Measurements from ENCODE around the gene SAMD4A. TPM values are rescaled to one million over a fixed set of nuclear protein-coding genes. Genes with fewer than 3 reads are reported as not detected.

Gene SAMD4A
- total RNA-seq, 2 experiments from 2014 or later, result 0.06 to 1.0 TPM

GRCh38 chr14:54570631-54571415, 3.9 kb downstream of the SAMD4A start:
- TF ChIP-seq CTCF (conservative IDR thresholded peaks at IDR 0.05; ENCODE audit: low read length), result no peak
- no peak for TF ChIP-seq EZH2phosphoT487 (IDR thresholded peaks at IDR 0.05; ENCODE audit: borderline replicate concordance, low read depth, low read length)
- intact Hi-C loops (cut with micrococcal nuclease; ENCODE audit: unreplicated experiment), result no loop called here
- ChIA-PET POLR2A (no interaction called here), CTCF (ENCODE audit: unreplicated experiment) (no interaction called here)
- no peaks in the 10 kb centered on the region for H4K20me1 ChIP-seq (ENCODE audit: insufficient read depth, low read length)
- no peak for DNase-seq (ENCODE audit: low spot score)
- H3K4me1 ChIP-seq (ENCODE audit: insufficient read depth, low read length, poor library complexity, severe bottlenecking), result peaks cover 15% of the 10 kb centered on the region
- no peaks in the 10 kb centered on the region for H3K9me2 ChIP-seq (ENCODE audit: insufficient read depth, low read length)
- no TSS peak for BruUV-seq (replicated peaks)
- no peak overlapping the region for H3K27ac ChIP-seq (ENCODE audit: low read depth, low read length, poor library complexity, severe bottlenecking)
- H3K4me3 ChIP-seq (ENCODE audit: low read depth, low read length, poor library complexity, severe bottlenecking), result no peak overlapping the region
- peaks cover 7% of the 10 kb centered on the region; the same call in 1 of the 2 replicates for H3K9me3 ChIP-seq (ENCODE audit: low read length)
- H3K36me3 ChIP-seq (ENCODE audit: insufficient read depth, low read length), result no peaks in the 10 kb centered on the region
- H3K4me2 ChIP-seq (ENCODE audit: low read length), result no peak overlapping the region
- H2AFZ ChIP-seq (ENCODE audit: low read length), result no peak overlapping the region
- no peaks in the 10 kb centered on the region for H3K79me2 ChIP-seq (ENCODE audit: insufficient read depth, low read depth, low read length)

- Histone ChIP-seq H2AFZ (ENCODE audit: low read length) (no peak overlapping the region), H3K9me2 (ENCODE audit: insufficient read depth, low read length) (no peaks in the 10 kb centered on the region), H4K20me1 (ENCODE audit: insufficient read depth, low read length) (no peaks in the 10 kb centered on the region), H3K4me1 (ENCODE audit: insufficient read depth, low read length, poor library complexity, severe bottlenecking) (peaks cover 3% of the 10 kb centered on the region), H3K9me3 (ENCODE audit: low read length) (peaks cover 7% of the 10 kb centered on the region; the same call in 1 of the 2 replicates), H3K4me3 (ENCODE audit: low read depth, low read length, poor library complexity, severe bottlenecking) (no peak overlapping the region), H3K79me2 (ENCODE audit: insufficient read depth, low read depth, low read length) (no peaks in the 10 kb centered on the region), H3K36me3 (ENCODE audit: insufficient read depth, low read length) (no peaks in the 10 kb centered on the region), H3K4me2 (ENCODE audit: low read length) (no peak overlapping the region), H3K27ac (ENCODE audit: low read depth, low read length, poor library complexity, severe bottlenecking) (no peak overlapping the region)
- TF ChIP-seq EZH2phosphoT487 (IDR thresholded peaks at IDR 0.05; ENCODE audit: borderline replicate concordance, low read depth, low read length) (no peak), CTCF (conservative IDR thresholded peaks at IDR 0.05; ENCODE audit: low read length) (peak; percentile 86)
- peak; percentile 36 for DNase-seq (ENCODE audit: low spot score)
- ChIA-PET POLR2A (no interaction called here), CTCF (ENCODE audit: unreplicated experiment) (no interaction called here)
- BruUV-seq (replicated peaks), result no TSS peak
- intact Hi-C loops (cut with micrococcal nuclease; ENCODE audit: unreplicated experiment), result no loop called here
These were observed 5.4 kb downstream of the SAMD4A start for GRCh38 chr14:54572316-54572715.

GRCh38 chr14:54574528-54574927, 7.6 kb downstream of the SAMD4A start:
- BruUV-seq (replicated peaks), result no TSS peak
- no peaks in the 10 kb centered on the region for H4K20me1 ChIP-seq (ENCODE audit: insufficient read depth, low read length)
- ChIA-PET POLR2A (no interaction called here), CTCF (ENCODE audit: unreplicated experiment) (no interaction called here)
- TF ChIP-seq CTCF (conservative IDR thresholded peaks at IDR 0.05; ENCODE audit: low read length) (no peak), EZH2phosphoT487 (IDR thresholded peaks at IDR 0.05; ENCODE audit: borderline replicate concordance, low read depth, low read length) (no peak)
- no peak overlapping the region for H2AFZ ChIP-seq (ENCODE audit: low read length)
- peaks cover 7% of the 10 kb centered on the region; the same call in 1 of the 2 replicates for H3K9me3 ChIP-seq (ENCODE audit: low read length)
- no peaks in the 10 kb centered on the region for H3K36me3 ChIP-seq (ENCODE audit: insufficient read depth, low read length)
- no peaks in the 10 kb centered on the region for H3K4me1 ChIP-seq (ENCODE audit: insufficient read depth, low read length, poor library complexity, severe bottlenecking)
- H3K9me2 ChIP-seq (ENCODE audit: insufficient read depth, low read length), result no peaks in the 10 kb centered on the region
- no peak overlapping the region for H3K4me3 ChIP-seq (ENCODE audit: low read depth, low read length, poor library complexity, severe bottlenecking)
- no peak for DNase-seq (ENCODE audit: low spot score)
- no peaks in the 10 kb centered on the region for H3K79me2 ChIP-seq (ENCODE audit: insufficient read depth, low read depth, low read length)
- intact Hi-C loops (cut with micrococcal nuclease; ENCODE audit: unreplicated experiment), result no loop called here
- no peak overlapping the region for H3K27ac ChIP-seq (ENCODE audit: low read depth, low read length, poor library complexity, severe bottlenecking)
- H3K4me2 ChIP-seq (ENCODE audit: low read length), result no peak overlapping the region
